ENCODE data around the gene PDE4D.
"Not testable (repeated sequence)": the region's sequence is repeated elsewhere in the genome, so short reads cannot be mapped to it uniquely, and the experiment has no call there.

The PDE4D gene

DNA sequence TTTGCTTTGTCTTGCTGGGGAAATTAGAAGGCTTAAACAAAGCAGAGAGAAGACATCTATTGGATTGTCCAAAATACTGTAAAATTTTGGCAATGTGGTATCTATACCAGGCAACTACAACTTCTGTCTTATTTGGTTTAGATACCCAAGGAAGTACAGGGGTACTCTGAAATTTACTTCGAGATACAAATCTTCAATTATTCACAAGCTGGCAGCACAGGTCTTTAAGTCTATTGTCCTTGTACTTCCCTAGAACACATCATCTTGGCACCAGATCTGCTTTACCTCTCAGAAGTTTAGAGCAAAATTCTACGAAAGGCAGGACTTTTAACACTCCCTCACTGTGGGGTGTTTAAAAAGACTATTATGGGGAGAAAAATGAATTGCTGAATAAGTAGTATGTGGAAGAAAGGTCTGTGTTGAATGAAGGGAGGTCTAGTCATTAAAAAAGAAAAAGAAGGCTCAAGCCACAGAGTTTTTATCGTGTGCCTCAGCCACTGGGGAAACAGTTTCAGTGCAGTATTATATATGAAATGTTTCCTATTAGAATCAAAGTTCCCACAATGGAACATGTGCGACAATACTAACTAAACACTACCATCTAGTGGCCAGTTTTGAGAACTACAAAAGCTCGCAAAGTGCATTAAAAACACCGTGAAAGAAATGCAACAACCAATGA lies 93.7 kb downstream of the PDE4D start:
- DNase-seq (ENCODE audit: low spot score) = peak; percentile 81

DNA sequence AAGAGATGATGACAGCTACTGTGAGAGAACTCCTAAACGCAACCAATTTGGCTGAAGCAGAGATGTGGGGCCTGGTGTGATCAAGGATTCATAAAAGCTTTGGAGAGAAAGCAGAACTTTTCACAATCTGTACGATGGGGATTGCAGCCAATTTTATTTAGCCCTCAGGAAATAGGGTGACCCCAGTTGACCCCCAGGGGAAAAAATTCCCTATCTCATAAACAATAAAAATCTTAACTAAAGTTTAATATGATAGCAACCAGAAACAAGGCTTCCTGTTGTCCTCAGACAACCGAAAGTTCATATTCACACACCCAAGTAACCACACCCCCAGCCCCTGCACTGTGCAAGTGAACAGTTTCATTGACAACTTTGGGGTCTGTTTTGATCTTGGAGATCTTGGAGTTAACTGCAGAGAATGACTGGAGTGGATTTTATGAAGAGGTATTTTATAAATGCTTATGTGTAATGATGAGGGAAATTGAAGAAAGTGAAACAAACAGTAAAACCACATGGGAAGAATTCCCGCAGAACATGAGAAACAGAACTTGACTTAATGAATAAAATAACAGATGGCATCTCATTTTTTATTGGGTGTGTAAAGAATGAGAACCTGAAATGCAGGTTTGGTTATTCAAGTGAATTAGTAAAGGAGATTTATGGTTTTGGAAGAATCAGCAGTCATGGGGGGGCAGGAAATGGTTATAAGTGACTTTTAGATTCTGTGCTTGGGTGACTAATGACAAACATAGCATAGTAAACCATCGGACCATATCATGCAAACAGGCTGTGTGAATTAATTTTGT lies 94.5 kb downstream of the PDE4D start:
- peak; percentile 60 for DNase-seq (ENCODE audit: low spot score)

DNA sequence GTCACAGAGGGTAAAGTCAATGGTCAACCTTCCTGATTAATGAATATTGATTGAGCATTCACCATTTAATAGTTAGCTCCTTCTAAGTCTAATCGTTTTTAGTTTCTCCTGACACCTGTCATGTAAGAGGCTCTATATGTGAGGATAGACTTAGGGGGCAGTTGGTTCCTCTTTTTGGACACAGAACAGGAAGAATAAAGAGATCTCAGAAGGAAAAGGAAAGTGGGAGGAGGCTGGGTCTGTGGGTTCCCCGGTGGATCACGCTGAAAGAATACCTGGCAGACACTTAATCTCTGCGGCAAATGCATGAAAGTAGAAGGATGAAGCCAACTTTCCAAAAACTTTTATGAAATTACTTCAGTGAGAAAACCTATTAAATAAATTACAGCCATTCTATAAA lies 98.4 kb downstream of the PDE4D start:
- DNase-seq (ENCODE audit: low spot score) = no peak

DNA sequence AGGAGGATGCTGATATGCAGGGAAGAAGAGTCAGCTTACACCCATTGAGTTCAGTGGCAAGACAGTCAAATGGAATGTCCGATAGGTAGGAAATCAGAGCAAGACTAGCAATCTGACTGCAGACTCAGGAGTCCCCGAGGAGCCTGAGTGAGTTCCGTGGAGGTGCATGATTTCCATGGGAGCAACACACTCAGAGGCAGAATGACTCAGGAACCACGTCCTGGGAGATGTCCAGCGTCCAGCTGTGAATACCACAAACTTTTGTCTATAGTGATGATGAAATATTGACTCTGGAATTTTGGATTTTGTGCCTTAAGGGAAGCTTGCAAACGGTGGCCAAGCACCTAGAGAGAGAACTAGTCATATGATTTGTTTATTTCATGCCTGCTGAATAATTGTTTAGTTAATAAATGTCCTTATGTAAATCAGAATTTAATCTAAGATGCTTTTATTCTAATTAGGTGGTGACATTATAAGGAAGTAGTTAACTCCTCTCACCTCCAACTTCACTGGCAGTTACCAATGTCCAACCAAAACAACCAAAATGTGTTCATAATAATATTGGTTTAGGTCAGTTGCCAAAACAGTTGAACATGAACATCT lies 100.4 kb downstream of the PDE4D start:
- DNase-seq (ENCODE audit: low spot score) = no peak

GRCh38 chr5:59791617-59792016 lies 101.9 kb downstream of the PDE4D start:
- DNase-seq (ENCODE audit: low spot score) = no peak

- DNase-seq (ENCODE audit: low spot score) = no peak
These were observed 102.6 kb downstream of the PDE4D start for GRCh38 chr5:59790776-59791475.

DNA sequence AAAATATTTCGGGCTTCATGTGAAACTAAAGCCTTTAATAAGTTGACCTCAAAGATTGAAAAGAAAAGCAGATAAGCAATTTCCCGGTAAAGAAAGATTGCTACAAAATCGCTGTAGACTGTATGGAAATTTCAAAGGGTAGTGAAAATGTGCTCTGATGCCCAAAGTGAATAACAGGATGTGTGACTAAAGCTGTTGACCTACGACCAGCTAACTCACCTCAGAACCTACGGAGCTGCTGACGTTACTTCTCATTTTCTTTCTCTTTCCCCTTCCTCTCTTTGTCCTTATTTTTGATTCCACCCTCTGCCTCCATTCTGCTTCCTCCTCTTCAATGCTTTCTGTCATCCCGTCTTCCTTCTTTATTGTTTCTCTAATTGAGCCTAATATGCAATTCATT lies 103.2 kb downstream of the PDE4D start:
- peak; percentile 85 for DNase-seq (ENCODE audit: low spot score)

DNA sequence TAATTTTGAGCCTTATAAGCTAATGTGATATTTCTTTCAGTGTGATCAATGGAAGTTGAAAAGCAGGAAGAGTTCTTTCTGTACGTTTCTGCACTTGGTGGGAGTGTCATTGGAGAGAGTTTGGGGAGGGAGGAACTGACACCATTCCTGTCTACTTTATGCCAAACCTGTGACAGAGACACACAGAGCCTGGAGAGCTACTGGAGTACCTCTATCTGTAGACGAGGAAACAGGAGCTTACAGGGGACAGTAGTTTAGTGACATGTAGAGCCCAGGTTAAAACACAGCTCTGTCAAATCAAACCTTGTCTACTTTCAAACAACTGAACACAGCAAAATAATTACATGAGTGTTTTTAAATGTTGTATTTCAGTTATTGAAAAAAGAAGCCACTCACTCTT lies 103.6 kb downstream of the PDE4D start:
- DNase-seq (ENCODE audit: low spot score) = no peak

GRCh38 chr5:59789197-59789596 lies 104.3 kb downstream of the PDE4D start:
- DNase-seq (ENCODE audit: low spot score) = no peak

GRCh38 chr5:59786334-59786805 lies 107.2 kb downstream of the PDE4D start:
- peak; percentile 49 for DNase-seq (ENCODE audit: low spot score)

- no peak for DNase-seq (ENCODE audit: low spot score)
These were observed 107.7 kb downstream of the PDE4D start for GRCh38 chr5:59785676-59786333.

DNA sequence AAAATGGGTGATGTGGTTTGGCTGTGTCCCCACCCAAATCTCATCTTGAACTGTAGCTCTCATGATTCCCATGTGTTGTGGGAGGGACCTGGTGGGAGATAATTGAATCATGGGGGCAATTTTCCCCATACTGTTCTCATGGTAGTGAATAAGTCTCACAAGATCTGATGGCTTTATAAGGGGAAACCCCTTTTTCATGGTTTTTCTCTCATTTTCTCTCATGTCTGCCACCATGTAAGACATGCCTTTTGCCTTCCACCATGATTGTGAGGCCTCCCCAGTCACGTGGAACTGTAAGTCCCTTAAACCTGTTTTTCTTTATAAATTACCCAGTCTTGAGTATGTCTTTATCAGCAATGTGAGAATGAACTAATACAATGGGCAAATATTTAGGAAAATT lies 108.8 kb downstream of the PDE4D start:
- DNase-seq (ENCODE audit: low spot score) = not testable (repeated sequence)

GRCh38 chr5:59783264-59783663 lies 110.3 kb downstream of the PDE4D start:
- DNase-seq (ENCODE audit: low spot score) = no peak

- no peak for DNase-seq (ENCODE audit: low spot score)
These were observed 110.7 kb downstream of the PDE4D start for GRCh38 chr5:59782856-59783255.

DNA sequence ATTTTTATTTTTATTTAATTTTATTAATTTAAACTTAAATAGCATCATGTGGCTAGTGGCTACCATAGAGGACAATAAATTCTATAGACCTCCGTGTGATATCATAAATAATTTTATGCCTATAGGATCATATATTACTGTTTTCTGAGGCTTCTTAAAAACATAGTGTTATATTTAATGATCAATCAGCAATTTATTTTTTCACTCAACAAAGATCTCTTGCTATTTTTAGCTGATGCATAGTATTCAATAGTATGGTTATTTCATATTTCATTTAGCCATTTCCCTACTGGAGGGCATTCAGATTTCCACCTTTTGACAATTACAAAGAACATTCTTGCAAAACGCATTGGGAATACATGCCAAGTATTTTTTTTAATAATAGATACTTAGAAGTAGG lies 114.1 kb downstream of the PDE4D start:
- DNase-seq (ENCODE audit: low spot score) = no peak

- DNase-seq (ENCODE audit: low spot score) = no peak
These were observed 116.5 kb downstream of the PDE4D start for GRCh38 chr5:59777028-59777427.

- no peak for DNase-seq (ENCODE audit: low spot score)
These were observed 120.2 kb downstream of the PDE4D start for GRCh38 chr5:59773294-59773693.

DNA sequence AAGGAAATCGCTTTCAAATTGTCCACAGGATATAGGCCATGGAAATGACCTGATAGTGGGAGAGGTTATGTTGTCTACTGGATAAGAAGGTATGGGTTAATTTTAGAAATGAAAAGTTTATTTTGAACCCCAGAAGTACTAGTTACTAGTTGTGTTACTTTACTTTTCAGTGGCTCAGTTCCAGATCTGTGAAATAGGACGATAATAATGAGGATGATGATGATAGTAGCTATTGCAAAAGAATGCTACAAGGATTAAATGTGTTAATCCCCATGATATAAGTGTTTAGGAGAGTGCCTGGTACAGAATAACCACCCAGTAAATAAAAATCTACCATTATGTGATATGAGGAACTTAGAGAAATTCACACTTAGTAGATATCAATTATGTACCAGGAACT lies 120.8 kb downstream of the PDE4D start:
- DNase-seq (ENCODE audit: low spot score) = no peak

DNA sequence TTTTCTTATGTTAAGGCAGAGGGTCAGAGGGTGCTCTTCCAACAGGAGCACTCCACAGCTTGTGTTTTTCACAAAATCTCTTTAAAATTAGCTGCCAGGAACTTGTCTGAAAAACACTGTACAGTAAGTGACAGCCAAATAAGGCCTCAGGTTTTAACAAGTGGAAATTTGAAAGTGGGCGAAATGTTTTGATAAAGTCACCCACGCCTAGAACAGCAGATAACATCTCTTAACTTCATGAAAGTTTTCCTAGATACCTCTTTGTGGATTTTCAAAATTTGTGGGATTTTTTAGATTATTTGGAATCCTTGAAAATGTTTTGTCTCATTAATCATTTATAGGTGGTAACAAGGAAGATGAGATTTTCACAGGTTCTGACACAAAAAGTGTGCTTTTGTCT lies 121.3 kb downstream of the PDE4D start:
- no peak for DNase-seq (ENCODE audit: low spot score)

- DNase-seq (ENCODE audit: low spot score) = no peak
These were observed 122.6 kb downstream of the PDE4D start for GRCh38 chr5:59770953-59771352.

- DNase-seq (ENCODE audit: low spot score) = no peak
These were observed 123.7 kb downstream of the PDE4D start for GRCh38 chr5:59769832-59770231.

- no peak for DNase-seq (ENCODE audit: low spot score)
These were observed 124.5 kb downstream of the PDE4D start for GRCh38 chr5:59769041-59769360.

All from kidney capillary endothelial cell (primary cell).